ENCODE measurements around the gene STK11. TPM values are rescaled to one million over a fixed set of nuclear protein-coding genes. Genes with fewer than 3 reads are reported as not detected.

Gene STK11
- total and polyA plus RNA-seq, 2 donors (not counting 3 experiments of a cell fraction or from before 2014, with no cell fraction given): 39.4 to 75.4 TPM

DNA sequence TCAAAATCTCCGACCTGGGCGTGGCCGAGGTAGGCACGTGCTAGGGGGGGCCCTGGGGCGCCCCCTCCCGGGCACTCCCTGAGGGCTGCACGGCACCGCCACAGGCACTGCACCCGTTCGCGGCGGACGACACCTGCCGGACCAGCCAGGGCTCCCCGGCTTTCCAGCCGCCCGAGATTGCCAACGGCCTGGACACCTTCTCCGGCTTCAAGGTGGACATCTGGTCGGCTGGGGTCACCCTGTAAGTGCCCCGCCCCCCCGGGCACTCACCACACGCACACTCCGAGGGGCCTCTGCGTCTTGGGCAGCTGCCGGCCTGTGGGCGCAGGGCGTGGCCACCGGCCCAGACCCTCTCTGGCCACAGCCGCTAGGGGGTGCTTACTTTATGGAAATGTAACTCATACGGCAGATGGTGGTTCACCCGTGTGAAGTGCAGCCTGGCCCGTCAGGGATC, 14.9 kb downstream of the STK11 start:
- no TSS peak for BruUV-seq (replicated peaks)
- no peak overlapping the region for H2AFZ ChIP-seq (ENCODE audit: low read depth, low read length)
- no peaks in the 10 kb centered on the region for H4K20me1 ChIP-seq (replicated peaks; ENCODE audit: control insufficient read depth, extremely low read depth, insufficient read depth, low read length)
- FAIRE-seq (no peak), DNase-seq (ENCODE audit: low read depth, low spot score) (no peak)
- no peak overlapping the region for H3K4me3 ChIP-seq (replicated peaks in 1 of 3; ENCODE audit: insufficient read depth in 1 of 3, low read depth in 1 of 3, low read length in 3 of 3)
- POLR2A ChIA-PET: no interaction called here
- no peaks in the 10 kb centered on the region for H3K9me3 ChIP-seq (replicated peaks; ENCODE audit: control insufficient read depth, insufficient read depth, low read length)
- peaks cover 5 to 17% of the 10 kb centered on the region in 2 experiments for H3K36me3 ChIP-seq (ENCODE audit: control insufficient read depth in 2 of 2, extremely low read depth in 1 of 2, insufficient read depth in 2 of 2, low read length in 2 of 2)
- intact Hi-C loops (cut with micrococcal nuclease): no loop called here
- H3K27ac ChIP-seq (ENCODE audit: insufficient read depth, low read depth, low read length): no peak overlapping the region
- H3K9ac ChIP-seq (replicated peaks; ENCODE audit: extremely low read depth, insufficient read depth, low read length): no peak overlapping the region
- CTCF ChIA-PET: interaction anchor here (1.0 to 2.5 kb wide), 5 partner anchors 12 to 107 kb away, joined by 4 to 8 read pairs (median 5); partner anchors contain the start of gene ATP5F1D
- no peak overlapping the region for H3K4me2 ChIP-seq (ENCODE audit: insufficient read depth, low read length)
- dilution Hi-C loops (cut with MboI; ENCODE audit: extremely low pct_ligation_motif_present, low sequenced_read_pairs): no loop called here
- no peaks in the 10 kb centered on the region for H3K9me1 ChIP-seq (replicated peaks; ENCODE audit: control insufficient read depth, extremely low read depth, insufficient read depth, low read length)
- H3K4me1 ChIP-seq (ENCODE audit: control insufficient read depth, extremely low read depth, insufficient read depth, low read length): peaks cover 4% of the 10 kb centered on the region
- peaks cover 31% of the 10 kb centered on the region for H3K79me2 ChIP-seq (ENCODE audit: control insufficient read depth, insufficient read depth, low read length)
- TF ChIP-seq MYC (IDR thresholded peaks at IDR 0.05; ENCODE audit: low read depth, low read length) (no peak), POLR2A (IDR thresholded peaks at IDR 0.05; ENCODE audit: low read depth, low read length) (no peak), EZH2 (IDR thresholded peaks at IDR 0.05; ENCODE audit: borderline replicate concordance, low read depth, low read length, severe bottlenecking) (no peak), POLR2AphosphoS5 (IDR thresholded peaks at IDR 0.05; ENCODE audit: insufficient read depth, low read depth, low read length) (no peak), GATA2 (IDR thresholded peaks at IDR 0.05; ENCODE audit: insufficient read depth, insufficient read length, low read depth, low read length) (no peak), JUN (IDR thresholded peaks at IDR 0.05; ENCODE audit: borderline replicate concordance, insufficient read depth, insufficient read length, low read depth) (no peak), FOS (IDR thresholded peaks at IDR 0.05; ENCODE audit: borderline replicate concordance, insufficient read depth, low read length) (no peak)
- TF ChIP-seq, protein P1, sequence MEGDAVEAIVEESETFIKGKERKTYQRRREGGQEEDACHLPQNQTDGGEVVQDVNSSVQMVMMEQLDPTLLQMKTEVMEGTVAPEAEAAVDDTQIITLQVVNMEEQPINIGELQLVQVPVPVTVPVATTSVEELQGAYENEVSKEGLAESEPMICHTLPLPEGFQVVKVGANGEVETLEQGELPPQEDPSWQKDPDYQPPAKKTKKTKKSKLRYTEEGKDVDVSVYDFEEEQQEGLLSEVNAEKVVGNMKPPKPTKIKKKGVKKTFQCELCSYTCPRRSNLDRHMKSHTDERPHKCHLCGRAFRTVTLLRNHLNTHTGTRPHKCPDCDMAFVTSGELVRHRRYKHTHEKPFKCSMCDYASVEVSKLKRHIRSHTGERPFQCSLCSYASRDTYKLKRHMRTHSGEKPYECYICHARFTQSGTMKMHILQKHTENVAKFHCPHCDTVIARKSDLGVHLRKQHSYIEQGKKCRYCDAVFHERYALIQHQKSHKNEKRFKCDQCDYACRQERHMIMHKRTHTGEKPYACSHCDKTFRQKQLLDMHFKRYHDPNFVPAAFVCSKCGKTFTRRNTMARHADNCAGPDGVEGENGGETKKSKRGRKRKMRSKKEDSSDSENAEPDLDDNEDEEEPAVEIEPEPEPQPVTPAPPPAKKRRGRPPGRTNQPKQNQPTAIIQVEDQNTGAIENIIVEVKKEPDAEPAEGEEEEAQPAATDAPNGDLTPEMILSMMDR (IDR thresholded peaks at IDR 0.05; ENCODE audit: extremely low read depth in 1 of 2, insufficient read depth in 1 of 2, low read depth in 1 of 2, low read length in 2 of 2): no peak
- TF ChIP-seq, protein P2, sequence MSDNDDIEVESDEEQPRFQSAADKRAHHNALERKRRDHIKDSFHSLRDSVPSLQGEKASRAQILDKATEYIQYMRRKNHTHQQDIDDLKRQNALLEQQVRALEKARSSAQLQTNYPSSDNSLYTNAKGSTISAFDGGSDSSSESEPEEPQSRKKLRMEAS (IDR thresholded peaks at IDR 0.05; ENCODE audit: insufficient read depth, insufficient read length): no peak
- no peaks in the 10 kb centered on the region for H3K27me3 ChIP-seq (ENCODE audit: control insufficient read depth in 2 of 2, insufficient read depth in 2 of 2, low read length in 2 of 2)
